Type B pancreatic cell (in vitro differentiated cells): Measurements from ENCODE around the gene CHN2. TPM values are rescaled to one million over a fixed set of nuclear protein-coding genes. Genes with fewer than 3 reads are reported as not detected.

Experiments
- DNase-seq: peaks from one replicate; pipeline ENCODE4 v3.0.0; 2021; ENCODE audit warnings: mixed read lengths; ENCODE audit not compliant: unreplicated experiment; ENCODE audit errors: extremely low spot score
- H3K27ac Mint-ChIP-seq: 2 replicates; pipeline ENCODE4 v1.8.0; 2021; ENCODE audit warnings: mild to moderate bottlenecking, mixed read lengths
- H3K27me3 Mint-ChIP-seq: 2 replicates; pipeline ENCODE4 v1.8.0; 2021; ENCODE audit warnings: mixed read lengths
- H3K36me3 Mint-ChIP-seq: 2 replicates; pipeline ENCODE4 v1.8.0; 2021; ENCODE audit warnings: mixed read lengths
- H3K4me1 Mint-ChIP-seq: one replicate; pipeline ENCODE4 v1.8.0; 2021; ENCODE audit warnings: mixed read lengths; ENCODE audit not compliant: unreplicated experiment
- H3K4me3 Mint-ChIP-seq: 2 replicates; pipeline ENCODE4 v1.8.0; 2021; ENCODE audit warnings: mild to moderate bottlenecking, mixed read lengths
- H3K9me3 Mint-ChIP-seq: 2 replicates; pipeline ENCODE4 v1.8.0; 2021; ENCODE audit warnings: mixed read lengths
- CTCF ChIP-seq: fragments of 200-600 bp; sonication (generic); conservative IDR thresholded peaks from 2 replicates; pipeline ENCODE4 v1.5.0; 2021; ENCODE audit warnings: antibody characterized with exemption, mild to moderate bottlenecking
- total RNA-seq: library from RNA; stranded (reverse); gene quantifications from 2 replicates; pipeline ENCODE4 v1.2.1, GENCODE V29; 2021; ENCODE audit warnings: low replicate concordance

CHN2 gene
- total RNA-seq, 1 donor from 2014 or later, result 19.7 TPM

- Mint-ChIP-seq H3K36me3 (no peaks in the 10 kb centered on the region), H3K27ac (peak overlapping the region; percentile 92), H3K4me1 (peaks cover 41% of the 10 kb centered on the region), H3K9me3 (no peaks in the 10 kb centered on the region), H3K27me3 (no peaks in the 10 kb centered on the region), H3K4me3 (no peak overlapping the region)
- no peak for DNase-seq
- TF ChIP-seq CTCF, result no peak
Measured at GRCh38 chr7:29454899-29455451, 260.4 kb downstream of the CHN2 start.

GRCh38 chr7:29457141-29457561, 262.6 kb downstream of the CHN2 start:
- no peaks in the 10 kb centered on the region for H3K27me3 Mint-ChIP-seq
- H3K27ac Mint-ChIP-seq, result peak overlapping the region; percentile 59
- H3K9me3 Mint-ChIP-seq, result no peaks in the 10 kb centered on the region
- H3K4me3 Mint-ChIP-seq, result no peak overlapping the region
- no peak for TF ChIP-seq CTCF
- no peaks in the 10 kb centered on the region for H3K36me3 Mint-ChIP-seq
- no peak for DNase-seq
- peaks cover 41% of the 10 kb centered on the region for H3K4me1 Mint-ChIP-seq

GRCh38 chr7:29457565-29458011, 263.0 kb downstream of the CHN2 start:
- no peaks in the 10 kb centered on the region for H3K9me3 Mint-ChIP-seq
- TF ChIP-seq CTCF, result no peak
- H3K4me3 Mint-ChIP-seq, result peak overlapping the region; percentile 24
- no peaks in the 10 kb centered on the region for H3K36me3 Mint-ChIP-seq
- peak overlapping the region; percentile 30 for H3K27ac Mint-ChIP-seq
- H3K27me3 Mint-ChIP-seq, result no peaks in the 10 kb centered on the region
- DNase-seq, result no peak
- H3K4me1 Mint-ChIP-seq, result peaks cover 41% of the 10 kb centered on the region

GRCh38 chr7:29458933-29459332, 264.4 kb downstream of the CHN2 start:
- Mint-ChIP-seq H3K9me3 (no peaks in the 10 kb centered on the region), H3K27ac (no peak overlapping the region), H3K27me3 (no peaks in the 10 kb centered on the region), H3K4me1 (peaks cover 41% of the 10 kb centered on the region), H3K4me3 (no peak overlapping the region), H3K36me3 (no peaks in the 10 kb centered on the region)
- TF ChIP-seq CTCF, result no peak
- DNase-seq, result no peak

GRCh38 chr7:29459589-29459988, 265.0 kb downstream of the CHN2 start:
- H3K9me3 Mint-ChIP-seq, result no peaks in the 10 kb centered on the region
- no peaks in the 10 kb centered on the region for H3K27me3 Mint-ChIP-seq
- TF ChIP-seq CTCF, result no peak
- no peak for DNase-seq
- H3K4me3 Mint-ChIP-seq, result no peak overlapping the region
- H3K27ac Mint-ChIP-seq, result no peak overlapping the region
- no peaks in the 10 kb centered on the region for H3K36me3 Mint-ChIP-seq
- H3K4me1 Mint-ChIP-seq, result peaks cover 37% of the 10 kb centered on the region

- Mint-ChIP-seq H3K4me1 (peaks cover 25% of the 10 kb centered on the region), H3K4me3 (no peak overlapping the region), H3K36me3 (no peaks in the 10 kb centered on the region), H3K27ac (no peak overlapping the region), H3K27me3 (no peaks in the 10 kb centered on the region), H3K9me3 (no peaks in the 10 kb centered on the region)
- no peak for DNase-seq
- no peak for TF ChIP-seq CTCF
Measured at GRCh38 chr7:29461996-29462395, 267.4 kb downstream of the CHN2 start.
